ENCODE measurements around the gene SLC22A31. TPM values are rescaled to one million over a fixed set of nuclear protein-coding genes. Genes with fewer than 3 reads are reported as not detected.

The SLC22A31 gene
- total RNA-seq, 1 donor from 2014 or later: 0.54 TPM

DNA sequence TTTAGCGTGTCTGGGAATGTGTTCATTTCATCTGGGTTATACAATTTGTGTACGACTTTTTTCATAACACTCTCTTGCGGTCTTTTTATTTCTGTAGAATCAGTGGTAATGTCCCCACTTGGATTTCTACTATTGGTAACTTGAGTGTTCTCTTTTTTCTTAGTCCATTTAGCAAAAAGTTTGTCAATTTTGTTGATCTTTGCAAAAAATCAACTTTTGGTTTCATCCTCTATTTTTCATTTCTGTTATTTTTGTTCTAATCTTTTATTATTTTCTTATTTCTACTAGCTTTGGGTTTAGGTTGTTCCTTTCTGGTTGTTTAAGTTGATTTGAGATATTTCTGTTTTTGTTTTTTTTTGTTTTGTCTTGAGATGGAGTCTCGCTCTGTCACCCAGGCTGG, 7.7 kb upstream of the SLC22A31 start:
- Mint-ChIP-seq H3K9me3 (ENCODE audit: unreplicated experiment) (no peaks in the 10 kb centered on the region), H3K27me3 (ENCODE audit: unreplicated experiment) (peaks cover 10% of the 10 kb centered on the region), H3K27ac (ENCODE audit: unreplicated experiment) (no peak overlapping the region), H3K36me3 (ENCODE audit: low read depth, unreplicated experiment) (peaks cover 3% of the 10 kb centered on the region), H3K4me1 (ENCODE audit: unreplicated experiment) (peaks cover 2% of the 10 kb centered on the region), H3K4me3 (ENCODE audit: unreplicated experiment) (no peak overlapping the region)
- TF ChIP-seq, protein P1, sequence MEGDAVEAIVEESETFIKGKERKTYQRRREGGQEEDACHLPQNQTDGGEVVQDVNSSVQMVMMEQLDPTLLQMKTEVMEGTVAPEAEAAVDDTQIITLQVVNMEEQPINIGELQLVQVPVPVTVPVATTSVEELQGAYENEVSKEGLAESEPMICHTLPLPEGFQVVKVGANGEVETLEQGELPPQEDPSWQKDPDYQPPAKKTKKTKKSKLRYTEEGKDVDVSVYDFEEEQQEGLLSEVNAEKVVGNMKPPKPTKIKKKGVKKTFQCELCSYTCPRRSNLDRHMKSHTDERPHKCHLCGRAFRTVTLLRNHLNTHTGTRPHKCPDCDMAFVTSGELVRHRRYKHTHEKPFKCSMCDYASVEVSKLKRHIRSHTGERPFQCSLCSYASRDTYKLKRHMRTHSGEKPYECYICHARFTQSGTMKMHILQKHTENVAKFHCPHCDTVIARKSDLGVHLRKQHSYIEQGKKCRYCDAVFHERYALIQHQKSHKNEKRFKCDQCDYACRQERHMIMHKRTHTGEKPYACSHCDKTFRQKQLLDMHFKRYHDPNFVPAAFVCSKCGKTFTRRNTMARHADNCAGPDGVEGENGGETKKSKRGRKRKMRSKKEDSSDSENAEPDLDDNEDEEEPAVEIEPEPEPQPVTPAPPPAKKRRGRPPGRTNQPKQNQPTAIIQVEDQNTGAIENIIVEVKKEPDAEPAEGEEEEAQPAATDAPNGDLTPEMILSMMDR (IDR thresholded peaks at IDR 0.05; ENCODE audit: unreplicated experiment): no peak
- DNase-seq (ENCODE audit: low spot score): no peak

DNA sequence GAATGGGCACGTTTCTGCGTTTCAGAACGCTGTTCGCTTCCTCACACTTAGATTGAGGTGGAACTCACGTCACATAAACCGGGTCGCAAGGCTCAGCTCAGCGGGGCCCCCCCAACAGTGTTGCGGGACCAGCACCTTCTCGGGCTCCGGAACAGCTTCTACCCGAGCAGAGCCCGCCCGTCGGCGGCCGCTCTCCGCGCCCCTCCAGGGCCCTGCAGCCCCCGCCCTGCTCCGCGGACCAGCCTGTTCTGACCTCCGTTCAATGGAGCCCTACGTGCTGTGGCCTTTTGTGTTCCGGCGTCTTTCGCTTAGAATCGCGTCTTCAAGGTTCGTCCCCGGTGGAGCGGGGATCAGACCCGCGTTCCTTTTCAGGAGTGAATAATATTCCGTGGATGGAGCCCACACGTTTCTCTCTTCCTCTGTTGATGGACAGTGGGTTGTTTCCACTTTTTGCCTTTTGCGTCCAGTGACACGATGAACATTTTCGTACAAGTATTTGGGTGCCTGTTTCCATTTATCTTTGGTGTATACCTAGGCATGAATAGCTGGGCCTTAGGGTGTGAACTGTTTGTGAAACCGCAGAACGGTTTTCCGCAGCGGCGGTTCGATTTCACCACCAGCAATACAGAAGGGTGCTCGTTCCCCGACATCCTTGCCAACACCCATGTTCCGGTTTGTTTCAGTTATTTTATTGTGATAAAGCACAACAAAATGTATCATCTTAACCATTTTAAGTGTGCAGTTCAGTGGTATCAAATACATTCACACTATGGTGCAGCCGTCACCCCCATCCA, 2.3 kb upstream of the SLC22A31 start:
- no peaks in the 10 kb centered on the region for H3K9me3 Mint-ChIP-seq (ENCODE audit: unreplicated experiment)
- peaks cover 15% of the 10 kb centered on the region for H3K27me3 Mint-ChIP-seq (ENCODE audit: unreplicated experiment)
- DNase-seq (ENCODE audit: low spot score): no peak
- peak overlapping the region; percentile 70 for H3K4me3 Mint-ChIP-seq (ENCODE audit: unreplicated experiment)
- peaks cover 8% of the 10 kb centered on the region for H3K36me3 Mint-ChIP-seq (ENCODE audit: low read depth, unreplicated experiment)
- H3K27ac Mint-ChIP-seq (ENCODE audit: unreplicated experiment): no peak overlapping the region
- TF ChIP-seq, protein P1 (IDR thresholded peaks at IDR 0.05; ENCODE audit: unreplicated experiment): no peak
- peaks cover 7% of the 10 kb centered on the region for H3K4me1 Mint-ChIP-seq (ENCODE audit: unreplicated experiment)

DNA sequence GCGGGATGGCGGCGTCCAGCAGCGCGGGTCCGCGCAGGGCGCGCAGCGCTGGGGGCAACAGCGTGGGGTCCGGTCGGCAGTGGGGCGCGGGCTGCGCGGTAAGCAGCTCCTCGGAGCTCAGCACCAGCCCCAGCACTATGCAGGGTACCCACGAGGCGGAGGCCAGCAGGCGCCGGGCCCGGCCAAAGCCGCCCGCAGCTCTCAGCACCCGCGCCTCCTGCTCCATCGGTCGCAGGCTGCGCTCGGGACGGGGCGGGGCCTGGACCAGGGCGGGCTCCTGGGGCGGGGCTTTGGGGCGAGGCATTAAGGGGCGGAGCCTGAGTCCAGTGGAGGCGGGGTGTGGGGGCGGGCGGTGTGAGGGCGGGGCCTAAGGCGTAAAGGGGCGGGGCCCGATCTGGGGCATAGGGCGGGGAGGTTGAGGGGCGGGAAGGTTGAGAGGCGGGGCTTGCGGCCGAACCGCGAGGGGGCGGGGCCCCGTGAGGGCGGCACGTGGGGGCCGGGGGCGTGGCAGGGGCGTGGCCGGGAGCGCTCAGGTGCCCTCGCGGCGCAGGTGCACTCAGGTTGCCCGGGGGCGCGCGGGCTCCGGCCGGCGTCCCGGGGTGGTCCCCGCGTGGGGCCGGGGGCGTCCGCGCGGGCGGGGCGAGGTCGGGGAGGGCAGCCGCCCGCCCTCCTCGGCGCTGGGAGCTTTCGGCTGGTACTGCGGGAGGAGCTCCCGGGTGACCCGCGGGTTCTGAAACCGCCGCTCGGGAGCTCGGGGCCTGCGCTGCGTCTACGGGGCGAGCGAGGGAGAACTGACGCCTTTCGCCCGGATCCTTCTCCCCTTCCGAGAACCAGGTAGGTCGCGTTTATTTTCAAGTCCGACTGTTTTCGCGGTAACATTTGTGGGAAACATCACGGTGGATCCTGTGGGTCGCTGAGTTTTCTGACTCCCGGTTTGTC, 1.4 kb upstream of the SLC22A31 start:
- TF ChIP-seq, protein P1 (IDR thresholded peaks at IDR 0.05; ENCODE audit: unreplicated experiment): no peak
- peaks cover 15% of the 10 kb centered on the region for H3K27me3 Mint-ChIP-seq (ENCODE audit: unreplicated experiment)
- peaks cover 8% of the 10 kb centered on the region for H3K36me3 Mint-ChIP-seq (ENCODE audit: low read depth, unreplicated experiment)
- no peak overlapping the region for H3K4me3 Mint-ChIP-seq (ENCODE audit: unreplicated experiment)
- H3K27ac Mint-ChIP-seq (ENCODE audit: unreplicated experiment): no peak overlapping the region
- no peaks in the 10 kb centered on the region for H3K9me3 Mint-ChIP-seq (ENCODE audit: unreplicated experiment)
- H3K4me1 Mint-ChIP-seq (ENCODE audit: unreplicated experiment): peaks cover 7% of the 10 kb centered on the region
- peak; percentile 89 for DNase-seq (ENCODE audit: low spot score)

DNA sequence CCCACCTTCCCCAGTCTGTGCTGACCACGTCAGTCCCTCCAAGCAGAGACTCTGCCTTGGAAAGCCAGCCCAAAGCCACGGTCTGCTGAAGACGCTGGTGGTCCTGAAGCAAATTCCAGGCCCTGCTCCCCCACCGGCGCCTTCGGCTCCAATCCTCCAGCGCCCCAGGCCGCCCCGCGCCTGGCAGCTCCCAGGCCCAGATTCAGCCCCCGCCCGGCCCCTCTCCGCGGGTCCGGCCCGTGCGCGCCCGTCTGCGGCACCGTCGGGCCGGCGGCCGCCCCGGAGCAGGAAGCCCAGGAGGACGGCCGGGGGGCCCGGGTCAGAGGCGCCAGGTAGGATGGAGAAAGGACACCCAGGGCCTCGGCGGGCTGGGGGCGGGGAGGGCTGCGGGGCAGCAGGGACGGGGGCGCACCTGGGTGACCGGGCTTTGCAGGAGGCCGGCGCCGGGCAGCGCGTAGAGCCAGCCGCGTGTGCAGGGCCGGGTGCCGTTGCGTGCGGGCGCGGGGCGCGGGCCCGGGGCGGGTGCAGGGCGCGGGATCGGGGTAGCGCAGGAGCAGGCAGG, 594 bp upstream of the SLC22A31 start:
- H3K9me3 Mint-ChIP-seq (ENCODE audit: unreplicated experiment): no peaks in the 10 kb centered on the region
- no peak overlapping the region for H3K27ac Mint-ChIP-seq (ENCODE audit: unreplicated experiment)
- H3K4me1 Mint-ChIP-seq (ENCODE audit: unreplicated experiment): peaks cover 7% of the 10 kb centered on the region
- no peak for DNase-seq (ENCODE audit: low spot score)
- peaks cover 8% of the 10 kb centered on the region for H3K36me3 Mint-ChIP-seq (ENCODE audit: low read depth, unreplicated experiment)
- peaks cover 15% of the 10 kb centered on the region for H3K27me3 Mint-ChIP-seq (ENCODE audit: unreplicated experiment)
- no peak overlapping the region for H3K4me3 Mint-ChIP-seq (ENCODE audit: unreplicated experiment)
- TF ChIP-seq, protein P1 (IDR thresholded peaks at IDR 0.05; ENCODE audit: unreplicated experiment): no peak

Data from endothelial cell (in vitro differentiated cells).